ENCODE results near the gene SYN1.
"Not testable (repeated sequence)": the region's sequence is repeated elsewhere in the genome, so short reads cannot be mapped to it uniquely, and the experiment has no call there.

The SYN1 gene

GRCh38 chrX:47619486-47620302 is at the start of gene SYN1:
Gene SYN1 (minus strand): TSS chrX:47619857. CDS start chrX:47619728, 129 bp downstream.
- peak; percentile 80 to 81 for DNase-seq

- not testable (repeated sequence) for DNase-seq
Observed at GRCh38 chrX:47665797-47666196, 46.1 kb upstream of the SYN1 start.

GRCh38 chrX:47664737-47665136 is 45.1 kb upstream of the SYN1 start:
- DNase-seq = no peak

GRCh38 chrX:47662144-47662657 is 42.5 kb upstream of the SYN1 start:
- DNase-seq = peak; percentile 48 to 58

- no peak for DNase-seq
Observed at GRCh38 chrX:47661539-47661938, 41.9 kb upstream of the SYN1 start.

- DNase-seq = no peak
Observed at GRCh38 chrX:47659421-47659726, 39.7 kb upstream of the SYN1 start.

GRCh38 chrX:47658684-47659420 is 39.2 kb upstream of the SYN1 start, which contains the start of gene UXT:
Gene UXT (minus strand): TSS chrX:47659180. CDS start chrX:47658927, 253 bp downstream.
- DNase-seq = peak; percentile 91 to 93

GRCh38 chrX:47658301-47658683 is 38.6 kb upstream of the SYN1 start:
- DNase-seq = no peak

- DNase-seq = no peak
Observed at GRCh38 chrX:47651043-47651905, 31.6 kb upstream of the SYN1 start.

- DNase-seq = peak; percentile 85
Observed at GRCh38 chrX:47650164-47651042, 30.7 kb upstream of the SYN1 start, which contains the start of gene ELK1. Gene ELK1 (minus strand): TSS chrX:47650563. CDS start chrX:47641441, 9,122 bp downstream.

GRCh38 chrX:47649781-47650163 is 30.1 kb upstream of the SYN1 start:
- no peak for DNase-seq

- no peak for DNase-seq
Observed at GRCh38 chrX:47649271-47649670, 29.6 kb upstream of the SYN1 start.

GRCh38 chrX:47648376-47648775 is 28.7 kb upstream of the SYN1 start:
- no peak for DNase-seq

GRCh38 chrX:47646636-47647035 is 27.0 kb upstream of the SYN1 start:
- DNase-seq = no peak

- DNase-seq = no peak
Observed at GRCh38 chrX:47645530-47645929, 25.9 kb upstream of the SYN1 start.

- no peak for DNase-seq
Observed at GRCh38 chrX:47644557-47645091, 25.0 kb upstream of the SYN1 start.

- DNase-seq = no peak
Observed at GRCh38 chrX:47643926-47644325, 24.3 kb upstream of the SYN1 start.

- no peak for DNase-seq
Observed at GRCh38 chrX:47638816-47639215, 19.2 kb upstream of the SYN1 start.

GRCh38 chrX:47637546-47638195 is 18.0 kb upstream of the SYN1 start:
- DNase-seq = peak; percentile 34 to 53

GRCh38 chrX:47634871-47635575 is 15.4 kb upstream of the SYN1 start:
- DNase-seq = no peak

Data from stimulated activated CD4-positive, alpha-beta T cell treated with anti-CD3 and anti-CD28 coated beads, Interleukin-2, amount 100 ng/mL, for 24 hours (primary cell).